A549 (cell line): ENCODE measurements around the gene NCOA3. TPM values are rescaled to one million over a fixed set of nuclear protein-coding genes. Genes with fewer than 3 reads are reported as not detected.
A peak's percentile ranks its signal among the peaks of the same experiment; 100 is the strongest.
"Not testable (repeated sequence)": the region's sequence is repeated elsewhere in the genome, so short reads cannot be mapped to it uniquely, and the experiment has no call there.

ENCODE experiments used
- ATAC-seq, 2 experiments: fragments of 200-7000 bp in 1 of 2; fragments of >200 bp in 1 of 2; cut with Nextera tagmentation in 1 of 2; cut with Tn5 transposase in 1 of 2; 3 replicates each; pipeline versions ENCODE4 v1.8.0 to v1.9.1; 2018 to 2020; ENCODE audit warnings: mild to moderate bottlenecking in 1 of 2, moderate library complexity in 1 of 2
- CTCF ChIA-PET: fragments of 300-600 bp; sonication (Branson Sonifier 250); formaldehyde crosslinking; extraction: SDS; loops from one replicate; lab custom pipeline; 2021; ENCODE audit warnings: antibody characterized with exemption, inconsistent platforms; lab: Yijun Ruan, JAX
- POLR2A ChIA-PET: fragments of 350-600 bp; formaldehyde crosslinking; extraction: SDS; loops from one replicate; lab custom pipeline; 2021; ENCODE audit warnings: antibody characterized with exemption, inconsistent platforms; lab: Yijun Ruan, JAX
- DNase-seq, 2 experiments: peaks; one replicate each; pipeline versions ENCODE4 v3.0.0 to v3.0.0-alpha.2; 2011 to 2016; ENCODE audit warnings: low read depth in 1 of 2, low spot score in 1 of 2
- FAIRE-seq: peaks from 2 replicates; lab custom pipeline; 2011; peaks lifted over from hg19 to GRCh38; lab: Jason Lieb, UNC
- H3K27ac ChIP-seq, 2 experiments: fragments of >200 bp; sonication (Bioruptor Twin); formaldehyde crosslinking; 3 replicates each; pipeline ENCODE4 v1.5.1; 2016 to 2017
- H3K4me1 ChIP-seq: fragments of >200 bp; sonication (Bioruptor Twin); formaldehyde crosslinking; 3 replicates; pipeline ENCODE4 v1.6.1; 2016
- H3K4me2 ChIP-seq: fragments of >200 bp; sonication (Bioruptor Twin); formaldehyde crosslinking; 3 replicates; pipeline ENCODE4 v1.6.1; 2016
- H3K4me3 ChIP-seq: fragments of >200 bp; sonication (Bioruptor Twin); formaldehyde crosslinking; 3 replicates; pipeline ENCODE4 v1.5.1; 2016
- H3K9me3 ChIP-seq: fragments of >200 bp; sonication (Bioruptor Twin); formaldehyde crosslinking; 3 replicates; pipeline ENCODE4 v1.6.1; 2016
- BHLHE40 ChIP-seq: IDR thresholded peaks from 2 replicates; pipeline ENCODE4 v1.6.1; 2012; ENCODE audit warnings: low read depth, low read length, inconsistent platforms
- CEBPB ChIP-seq, 2 experiments: fragments of >200 bp in 1 of 2; sonication (Bioruptor Twin) in 1 of 2; formaldehyde crosslinking in 1 of 2; IDR thresholded peaks; 2 replicates each; pipeline ENCODE4 v1.6.1; 2012 to 2016
- ESRRA ChIP-seq: fragments of 150-350 bp; IDR thresholded peaks from 2 replicates; pipeline ENCODE4 v1.6.1; 2014; ENCODE audit warnings: mild to moderate bottlenecking, low read length, borderline replicate concordance
- FOSL2 ChIP-seq, 2 experiments: fragments of 450-650 bp in 1 of 2; fragments of >200 bp in 1 of 2; sonication (Bioruptor Twin) in 1 of 2; formaldehyde crosslinking; IDR thresholded peaks; 2 replicates each; pipeline versions ENCODE4 v1.5.0 to v1.6.1; 2016 to 2020; ENCODE audit warnings: mild to moderate bottlenecking in 1 of 2, moderate library complexity in 1 of 2
- FOXS1 ChIP-seq: fragments of 250-450 bp; sonication (Bioruptor Pico); IDR thresholded peaks from 2 replicates; pipeline ENCODE4 v1.5.0; 2020; ENCODE audit warnings: mild to moderate bottlenecking, moderate library complexity
- HES2 ChIP-seq: fragments of >200 bp; sonication (Bioruptor Twin); formaldehyde crosslinking; IDR thresholded peaks from 2 replicates; pipeline ENCODE4 v1.6.1; 2016
- HEYL ChIP-seq: fragments of 250-450 bp; sonication (Bioruptor Pico); IDR thresholded peaks from 2 replicates; pipeline ENCODE4 v1.8.0; 2021; ENCODE audit warnings: mild to moderate bottlenecking, moderate library complexity
- HMGXB4 ChIP-seq: fragments of 250-450 bp; sonication (Bioruptor Pico); IDR thresholded peaks from 2 replicates; pipeline ENCODE4 v1.5.0; 2021; ENCODE audit warnings: mild to moderate bottlenecking, moderate library complexity, borderline replicate concordance
- MAFK ChIP-seq: fragments of 450-650 bp; IDR thresholded peaks from 2 replicates; pipeline ENCODE4 v1.6.1; 2014; ENCODE audit not compliant: partially characterized antibody
- MAZ ChIP-seq: fragments of 150-350 bp; IDR thresholded peaks from 2 replicates; pipeline ENCODE4 v1.6.1; 2014; ENCODE audit warnings: antibody characterized with exemption, low read depth, low read length, borderline replicate concordance
- MYC ChIP-seq: IDR thresholded peaks from 2 replicates; pipeline ENCODE4 v1.6.1; 2012; ENCODE audit warnings: mild to moderate bottlenecking, inconsistent platforms, low read length, improper control_type of control experiment, borderline replicate concordance
- NPAS2 ChIP-seq: fragments of 250-450 bp; sonication (Bioruptor Pico); IDR thresholded peaks from 2 replicates; pipeline ENCODE4 v1.8.0; 2022; ENCODE audit warnings: mild to moderate bottlenecking, moderate library complexity, borderline replicate concordance
- RAD21 ChIP-seq, 2 experiments: fragments of >200 bp in 1 of 2; sonication (Bioruptor Twin) in 1 of 2; formaldehyde crosslinking in 1 of 2; IDR thresholded peaks in 1 of 2; conservative IDR thresholded peaks in 1 of 2; 2 replicates in 1 of 2; 3 replicates in 1 of 2; pipeline ENCODE4 v1.6.1; 2012 to 2018; ENCODE audit warnings: inconsistent platforms in 1 of 2
- RARB ChIP-seq: fragments of 250-450 bp; sonication (Bioruptor Pico); IDR thresholded peaks from 2 replicates; pipeline ENCODE4 v1.8.0; 2021; ENCODE audit warnings: mild to moderate bottlenecking, moderate library complexity
- TFCP2L1 ChIP-seq: fragments of 250-450 bp; sonication (Bioruptor Pico); IDR thresholded peaks from 2 replicates; pipeline ENCODE4 v1.5.0; 2021; ENCODE audit warnings: mild to moderate bottlenecking
- ZSCAN20 ChIP-seq: fragments of 250-450 bp; sonication (Bioruptor Pico); IDR thresholded peaks from 2 replicates; pipeline ENCODE4 v1.8.0; 2022; ENCODE audit warnings: mild to moderate bottlenecking, moderate library complexity
- WGBS: methylation state at CpG from one replicate; pipeline ENCODE4 v1.1.6; 2017; ENCODE audit errors: missing lambda C conversion rate; 5-methylcytosine and 5-hydroxymethylcytosine counted together
- polyA plus RNA-seq, 4 experiments: library from polyadenylated mRNA; depleted of rRNA in 3 of 4; stranded (reverse); fragments of >200 nt; fragmentation: RNase III in 1 of 4; extraction: RNeasy Plus Mini Kit Qiagen cat#74134 plus additional on column Dnase treatment in 1 of 4; gene quantifications; 2 replicates in 3 of 4; 3 replicates in 1 of 4; pipeline ENCODE4 v1.2.3, GENCODE V29; 2011 to 2017
- TF ChIP-seq, protein P1 (sequence below): fragments of 250-450 bp; sonication (Bioruptor Pico); IDR thresholded peaks from 2 replicates; pipeline ENCODE4 v1.5.0; 2020; ENCODE audit warnings: low read depth, mild to moderate bottlenecking, moderate library complexity

Gene NCOA3
- polyA plus RNA-seq, 2 of the 4 experiments (the other 2 are of a cell fraction), result 42.9 to 136 TPM

DNA sequence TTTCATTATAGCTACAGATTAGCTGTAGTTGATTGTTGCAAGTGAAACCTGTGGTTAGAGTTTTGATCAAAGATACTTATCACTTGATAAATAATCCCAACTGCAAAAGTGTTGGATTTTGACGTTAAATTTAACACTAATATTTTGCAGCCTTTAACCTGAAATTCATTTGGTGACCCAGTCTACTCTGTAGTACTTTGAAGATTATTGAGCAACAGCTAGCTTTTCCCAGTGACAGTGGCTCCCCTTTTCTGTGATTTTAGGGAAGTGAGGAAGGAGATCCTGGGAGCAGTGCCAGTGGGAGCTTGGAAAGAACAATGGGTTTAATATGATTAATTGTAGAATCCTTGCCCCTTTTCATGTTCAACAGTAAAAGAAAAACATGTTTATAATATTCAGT lies 76.9 kb downstream of the NCOA3 start:
- CTCF ChIA-PET, result interaction anchor here (0.8 to 1.8 kb wide), 4 partner anchors 42 to 305 kb away, joined by 3 to 6 read pairs (median 5); partner anchors contain the start of gene NCOA3
- no peak overlapping the region for H3K4me3 ChIP-seq
- no peak for FAIRE-seq
- TF ChIP-seq CEBPB (IDR thresholded peaks at IDR 0.05), result peak in 1 of 2 experiments; percentile 43; a peak in 1 of 4 replicates
- no peak for TF ChIP-seq TFCP2L1 (CRISPR knock-in tag)
- TF ChIP-seq, all 56 proteins: peak for 1
- DNase-seq (no peak), ATAC-seq (no peak)
- WGBS, result 37% methylated on average over 1 of the region's 1 CpG
- Histone ChIP-seq H3K9me3 (no peaks in the 10 kb centered on the region), H3K27ac (peak overlapping the region; percentile 17 to 69; a peak in 3 of 6 replicates), H3K4me2 (peak overlapping the region; percentile 85), H3K4me1 (peaks cover 91% of the 10 kb centered on the region)
- POLR2A ChIA-PET, result interaction anchor here (2.2 kb wide), 1 partner anchor 77 kb away, joined by 11 read pairs; the partner anchor contains the start of gene NCOA3

DNA sequence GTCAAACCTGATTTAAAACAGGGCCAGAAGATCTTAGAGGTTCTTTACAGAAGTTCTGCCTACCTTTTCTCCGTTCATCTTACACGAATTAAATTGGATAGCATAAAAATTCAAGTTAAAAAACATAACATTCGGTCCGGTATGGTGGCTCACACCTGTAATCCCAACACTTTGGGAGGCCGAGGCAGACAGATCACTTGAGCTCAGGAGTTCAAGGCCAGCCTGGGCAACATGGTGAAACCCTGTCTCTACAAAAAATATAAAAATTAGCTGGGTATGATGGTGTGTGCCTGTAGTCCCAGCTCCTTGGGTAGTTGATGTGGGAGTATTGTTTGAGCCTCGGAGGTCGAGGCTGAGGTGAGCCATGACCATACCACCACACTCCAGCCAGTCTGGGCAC lies 79.0 kb downstream of the NCOA3 start:
- FAIRE-seq, H3K27ac ChIP-seq, DNase-seq, ATAC-seq, H3K4me3 ChIP-seq, H3K4me2 ChIP-seq, H3K9me3 ChIP-seq, POLR2A ChIA-PET: not testable (repeated sequence)
- 94% methylated on average over 7 of the region's 7 CpGs for WGBS
- CTCF ChIA-PET, result interaction anchor here (0.6 to 1.1 kb wide), 4 partner anchors 35 to 179 kb away, joined by 3 to 5 read pairs (median 3); no protein-coding TSS in a partner anchor
- H3K4me1 ChIP-seq, result peaks cover 70% of the 10 kb centered on the region

DNA sequence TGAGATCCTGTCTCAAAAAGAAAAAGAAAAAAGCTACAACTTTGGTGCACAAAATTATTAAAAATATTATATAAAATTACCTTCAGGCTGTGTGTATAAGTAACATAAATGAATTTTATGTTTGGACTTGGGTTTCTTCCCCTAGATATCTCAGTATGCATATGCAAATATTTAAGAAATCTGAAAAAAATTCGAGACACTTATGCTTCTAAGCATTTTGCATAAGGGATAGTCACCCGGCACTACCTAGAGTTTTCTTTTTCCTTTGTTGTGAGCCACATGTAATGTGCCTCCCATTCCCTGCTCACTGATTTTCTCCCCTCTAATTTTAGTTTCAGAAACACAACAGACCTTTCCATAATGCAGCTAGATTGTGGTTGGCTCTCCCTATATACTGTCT lies 79.4 kb downstream of the NCOA3 start:
- CTCF ChIA-PET, result interaction anchor here (0.6 to 1.1 kb wide), 3 partner anchors 40 to 180 kb away, joined by 3 to 5 read pairs (median 3); no protein-coding TSS in a partner anchor
- Histone ChIP-seq H3K4me2 (no peak overlapping the region), H3K27ac (no peak overlapping the region), H3K4me3 (no peak overlapping the region), H3K4me1 (peaks cover 66% of the 10 kb centered on the region), H3K9me3 (no peaks in the 10 kb centered on the region)
- POLR2A ChIA-PET, result no interaction called here
- ATAC-seq, result no peak
- DNase-seq, result no peak
- no peak for FAIRE-seq
- TF ChIP-seq CEBPB (IDR thresholded peaks at IDR 0.05) (no peak), HEYL (no peak), MAZ (no peak), BHLHE40 (no peak), FOSL2 (IDR thresholded peaks at IDR 0.05) (no peak), FOSL2 (CRISPR knock-in tag; IDR thresholded peaks at IDR 0.05) (no peak), HMGXB4 (CRISPR knock-in tag) (no peak), RARB (no peak), RAD21 (conservative IDR thresholded peaks at IDR 0.05 in 1 of 2, IDR thresholded peaks at IDR 0.05 in 1 of 2) (no peak), ESRRA (no peak), FOXS1 (no peak), NPAS2 (CRISPR knock-in tag) (no peak), HES2 (no peak), MAFK (no peak), MYC (no peak), ZSCAN20 (CRISPR knock-in tag) (no peak)
- TF ChIP-seq, protein P1, sequence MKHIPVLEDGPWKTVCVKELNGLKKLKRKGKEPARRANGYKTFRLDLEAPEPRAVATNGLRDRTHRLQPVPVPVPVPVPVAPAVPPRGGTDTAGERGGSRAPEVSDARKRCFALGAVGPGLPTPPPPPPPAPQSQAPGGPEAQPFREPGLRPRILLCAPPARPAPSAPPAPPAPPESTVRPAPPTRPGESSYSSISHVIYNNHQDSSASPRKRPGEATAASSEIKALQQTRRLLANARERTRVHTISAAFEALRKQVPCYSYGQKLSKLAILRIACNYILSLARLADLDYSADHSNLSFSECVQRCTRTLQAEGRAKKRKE (CRISPR knock-in tag), result no peak
- 82% methylated on average over 2 of the region's 2 CpGs for WGBS
